GM21737 (cell line): ENCODE measurements around the gene CKAP5.
"Not testable (repeated sequence)": the region's sequence is repeated elsewhere in the genome, so short reads cannot be mapped to it uniquely, and the experiment has no call there.

Experiments
- ATAC-seq: cut with Tn5 transposase; IDR thresholded peaks from one replicate; pipeline ENCODE4 v1.9.1; 2021; ENCODE audit warnings: mild to moderate bottlenecking, moderate library complexity; ENCODE audit not compliant: unreplicated experiment

Gene CKAP5

DNA sequence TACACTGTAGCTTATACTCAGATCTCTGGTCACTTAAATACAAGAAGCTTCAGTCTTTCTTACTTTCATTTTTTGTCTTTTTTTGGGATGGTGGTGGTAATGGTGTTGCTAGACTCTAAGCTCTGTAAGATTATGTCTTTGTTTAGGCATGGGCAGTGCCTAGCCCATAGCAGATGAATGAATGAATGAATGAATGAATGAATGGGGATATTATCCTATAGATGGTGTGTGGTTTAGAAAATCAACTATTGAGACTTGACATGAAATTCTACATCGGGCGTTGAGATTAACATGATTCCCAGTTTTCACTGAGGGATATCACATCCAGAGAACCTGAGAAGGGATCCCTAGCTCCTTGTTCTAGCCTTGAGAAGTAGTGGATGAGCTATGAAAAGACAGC, 9.8 kb upstream of the CKAP5 start:
- ATAC-seq: no peak

DNA sequence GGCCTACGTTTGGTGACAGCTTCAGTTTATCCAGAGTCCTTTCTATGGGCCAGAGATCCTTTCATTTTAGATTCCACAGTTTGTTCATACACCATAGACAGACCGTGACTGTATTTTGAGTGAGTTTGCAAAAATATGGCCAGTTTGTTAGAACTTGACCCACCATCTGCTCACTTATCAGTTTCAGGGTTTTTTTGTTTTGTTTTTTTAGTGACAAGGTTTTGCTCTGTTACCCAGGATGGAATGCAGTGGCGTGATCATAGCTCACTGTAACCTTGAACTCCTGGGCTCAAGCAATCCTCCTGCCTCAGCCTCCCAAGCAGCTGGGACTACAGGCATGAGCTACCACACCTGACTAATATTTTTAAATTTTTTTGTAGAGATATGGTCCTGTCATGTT, 9.1 kb upstream of the CKAP5 start:
- ATAC-seq: no peak

- ATAC-seq: no peak
Observed at GRCh38 chr11:46850829-46851380, 4.8 kb upstream of the CKAP5 start.

GRCh38 chr11:46849631-46850030, 3.6 kb upstream of the CKAP5 start:
- ATAC-seq: no peak

DNA sequence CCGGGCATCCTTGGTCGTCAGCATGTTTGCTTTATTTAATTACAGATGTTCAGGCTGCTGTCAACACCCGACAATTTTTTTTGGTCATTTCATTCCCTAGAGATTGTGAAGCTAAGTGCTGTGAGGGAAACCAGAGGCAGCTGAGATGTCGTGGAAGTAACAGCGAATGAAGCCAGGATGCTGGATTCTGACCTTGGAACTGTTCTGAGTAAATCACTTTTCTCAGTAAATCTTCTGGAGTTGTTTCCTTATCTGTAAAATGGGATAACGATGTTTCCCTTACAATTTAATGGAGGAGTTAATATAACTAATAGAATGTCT, 390 bp upstream of the CKAP5 start:
- peak; percentile 22 for ATAC-seq

- no peak for ATAC-seq
Observed at GRCh38 chr11:46845440-46845739, 690 bp downstream of the CKAP5 start.

GRCh38 chr11:46840116-46840515, 6.0 kb downstream of the CKAP5 start:
- ATAC-seq: no peak

DNA sequence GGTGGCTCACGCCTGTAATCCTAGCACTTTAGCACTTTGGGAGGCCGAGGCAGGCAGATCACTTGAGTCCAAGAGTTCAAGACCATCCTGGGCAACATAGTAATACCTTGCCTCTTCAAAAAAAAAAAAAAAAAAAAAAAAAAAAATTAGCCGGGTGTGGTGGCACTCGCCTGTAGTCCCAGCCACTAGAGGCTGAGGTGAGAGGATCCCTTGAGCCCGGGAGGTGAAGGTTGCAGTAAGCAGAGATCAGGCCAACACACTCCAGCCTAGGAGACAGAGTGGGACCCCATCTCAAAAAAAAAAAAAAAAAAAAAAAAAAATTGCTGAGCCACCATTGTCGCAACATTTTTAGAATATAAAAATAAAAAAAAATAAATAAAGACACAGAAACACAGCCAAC, 7.6 kb downstream of the CKAP5 start:
- no peak for ATAC-seq

DNA sequence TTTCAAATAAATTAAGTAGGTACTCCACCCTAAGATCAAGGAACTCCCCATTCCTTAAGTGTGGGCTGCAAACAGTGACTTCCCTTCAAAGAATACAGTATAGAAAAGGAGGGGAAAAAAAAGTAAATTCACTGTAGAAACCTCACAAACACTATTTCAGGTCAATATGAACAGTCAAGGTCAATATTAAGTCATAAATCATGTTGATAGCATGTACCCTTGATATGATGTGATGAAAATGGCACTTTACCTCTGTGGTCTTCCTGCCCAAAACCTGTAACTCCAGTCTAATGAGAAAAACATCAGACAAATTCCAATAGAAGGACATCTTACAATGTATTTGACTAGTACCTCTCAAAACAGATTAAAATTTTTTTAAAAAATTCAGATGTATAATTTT, 8.2 kb downstream of the CKAP5 start:
- no peak for ATAC-seq

DNA sequence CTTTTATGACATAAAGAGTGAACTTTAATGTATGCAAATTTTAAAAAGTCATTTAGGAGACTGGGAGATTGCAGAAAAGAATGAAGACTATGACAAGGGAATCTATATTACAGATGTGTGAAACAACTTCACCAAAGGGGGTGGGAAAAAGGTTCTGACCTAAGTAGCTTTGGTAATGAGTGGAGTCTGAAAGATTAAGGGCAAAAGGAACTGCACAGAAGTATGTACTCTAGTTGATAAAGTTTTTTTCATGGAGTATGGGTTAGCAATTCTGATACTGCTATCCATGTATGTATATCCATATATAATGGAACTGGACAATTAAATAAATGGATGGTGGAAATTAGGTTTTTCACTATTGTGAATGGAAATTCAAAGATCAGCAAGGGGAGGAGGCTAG, 9.2 kb downstream of the CKAP5 start:
- ATAC-seq: no peak

GRCh38 chr11:46836431-46836830, 9.6 kb downstream of the CKAP5 start:
- no peak for ATAC-seq

GRCh38 chr11:46835897-46836296, 10.2 kb downstream of the CKAP5 start:
- no peak for ATAC-seq

- ATAC-seq: no peak
Observed at GRCh38 chr11:46834821-46835220, 11.3 kb downstream of the CKAP5 start.

DNA sequence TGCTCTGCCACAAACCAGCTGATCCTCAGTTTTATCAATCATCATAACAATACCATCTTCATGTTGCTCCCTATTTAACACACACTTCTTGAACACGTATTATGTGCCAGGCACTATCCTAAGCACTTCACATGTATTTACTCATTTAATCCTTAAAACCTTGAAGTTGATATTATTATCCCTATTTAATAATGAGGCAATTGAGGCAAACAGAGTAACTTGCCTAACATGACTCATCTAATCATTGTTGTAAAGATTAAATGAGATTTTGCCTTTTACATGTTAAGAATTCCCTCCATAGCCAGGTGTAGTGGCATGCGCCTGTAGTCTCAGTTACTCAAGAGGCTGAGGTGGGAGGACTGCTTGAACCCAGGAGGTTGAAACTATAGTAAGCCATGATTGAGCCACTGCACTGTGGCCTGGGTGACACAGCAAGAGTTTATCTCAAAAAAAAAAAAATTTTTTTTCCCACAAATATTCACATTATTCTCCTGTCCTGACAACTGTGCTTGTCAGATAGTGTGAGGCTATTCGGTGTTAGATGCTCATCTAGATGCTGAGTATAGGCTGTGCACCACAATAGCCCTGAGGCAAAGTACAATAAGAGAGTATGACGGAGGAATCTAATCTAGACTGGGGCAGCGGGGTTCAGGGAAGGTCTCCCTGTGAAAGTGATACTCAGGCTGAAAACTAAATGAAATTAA, 13.4 kb downstream of the CKAP5 start:
- no peak for ATAC-seq

GRCh38 chr11:46827995-46828394, 18.1 kb downstream of the CKAP5 start:
- no peak for ATAC-seq

- peak; percentile 99 for ATAC-seq
Observed at GRCh38 chr11:46826310-46827044, 19.6 kb downstream of the CKAP5 start.

GRCh38 chr11:46808799-46809431, 37.2 kb downstream of the CKAP5 start:
- no peak for ATAC-seq

DNA sequence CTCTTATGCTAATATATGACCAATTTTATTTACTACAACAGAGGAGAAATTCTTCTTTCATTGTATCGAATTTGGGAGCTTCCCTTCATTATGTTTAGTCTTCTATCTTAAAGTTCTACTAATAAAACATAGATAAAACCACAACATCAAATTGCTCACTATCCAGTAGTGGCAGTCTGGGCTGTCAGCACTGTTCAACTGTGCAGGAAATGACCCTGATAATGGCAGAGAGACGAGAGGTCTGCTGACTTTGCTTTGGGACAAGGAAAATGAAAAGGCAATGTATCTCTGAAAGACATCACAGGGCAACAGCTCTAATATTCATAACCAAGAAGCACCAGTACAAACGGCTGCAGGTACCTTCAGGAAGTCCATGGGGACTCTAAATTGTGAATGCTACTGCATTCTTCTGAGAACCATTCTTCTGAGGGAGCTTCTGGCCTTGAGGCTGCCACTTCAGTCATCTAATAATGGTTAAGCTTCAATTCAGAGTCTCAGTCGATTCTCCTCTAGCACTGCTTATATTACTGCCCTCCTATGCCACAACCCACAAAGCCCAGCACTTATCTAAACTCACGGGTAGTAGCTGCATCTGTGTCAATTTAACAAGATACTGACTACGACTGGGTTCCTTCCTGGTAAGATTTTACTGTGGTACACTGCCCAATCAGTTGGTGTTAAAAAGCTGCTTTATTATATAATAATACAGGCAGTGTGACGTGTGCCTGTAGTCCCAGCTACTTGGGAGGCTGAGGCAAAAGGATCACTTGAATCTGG, 44.2 kb downstream of the CKAP5 start:
- no peak for ATAC-seq

DNA sequence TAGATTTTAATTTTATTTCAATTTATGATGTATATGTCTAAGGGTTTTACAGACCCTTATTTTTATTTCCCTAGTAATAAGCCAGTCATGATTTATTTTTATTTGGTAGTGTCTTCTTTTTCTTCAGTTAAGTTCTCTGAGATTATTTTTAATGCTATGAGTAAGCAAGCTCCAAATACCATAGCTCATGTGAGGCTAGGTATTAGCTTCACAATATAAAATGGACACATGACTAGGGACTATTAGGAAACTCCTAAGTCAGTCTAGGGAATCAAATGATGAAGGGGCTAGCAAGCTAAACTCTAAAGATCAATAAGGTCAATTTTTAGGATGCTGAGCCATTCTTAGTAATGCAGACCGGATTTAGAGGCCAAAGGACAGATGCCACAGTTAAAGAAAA, 45.9 kb downstream of the CKAP5 start:
- ATAC-seq: no peak

DNA sequence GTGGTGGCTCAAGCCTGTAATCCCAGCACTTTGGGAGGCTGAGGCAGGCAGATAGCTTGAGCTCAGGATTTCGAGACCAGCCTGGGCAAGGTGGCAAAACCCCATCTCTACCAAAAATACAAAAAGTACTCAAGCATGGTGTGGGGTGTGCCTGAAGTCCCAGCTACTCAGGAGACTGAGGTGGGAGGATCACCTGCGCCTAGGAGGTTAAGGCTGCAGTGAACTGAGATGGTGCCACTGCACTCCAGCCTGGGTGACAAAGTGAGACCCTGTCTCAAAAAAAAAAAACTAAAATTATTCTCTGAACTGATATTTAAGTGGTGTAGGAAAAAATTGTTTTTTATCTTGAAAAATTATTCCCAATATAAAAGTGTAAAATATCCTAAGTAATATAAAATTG, 46.4 kb downstream of the CKAP5 start:
- ATAC-seq: not testable (repeated sequence)

- no peak for ATAC-seq
Observed at GRCh38 chr11:46778416-46778815, 67.7 kb downstream of the CKAP5 start.
